Fibroblast of upper back skin (primary cell): ENCODE results near the gene RIPOR2.
"Not testable (repeated sequence)": the region's sequence is repeated elsewhere in the genome, so short reads cannot be mapped to it uniquely, and the experiment has no call there.

ENCODE experiments used
- DNase-seq: peaks from one replicate; pipeline ENCODE4 v3.0.0-alpha.2; 2013

RIPOR2 gene

GRCh38 chr6:24757611-24758010 is 178.1 kb downstream of the RIPOR2 start:
- no peak for DNase-seq

- no peak for DNase-seq
These were observed 180.5 kb downstream of the RIPOR2 start for GRCh38 chr6:24755279-24755678.

GRCh38 chr6:24754378-24754777 is 181.4 kb downstream of the RIPOR2 start:
- DNase-seq = not testable (repeated sequence)
